ENCODE data around the gene HILPDA.

Gene HILPDA

DNA sequence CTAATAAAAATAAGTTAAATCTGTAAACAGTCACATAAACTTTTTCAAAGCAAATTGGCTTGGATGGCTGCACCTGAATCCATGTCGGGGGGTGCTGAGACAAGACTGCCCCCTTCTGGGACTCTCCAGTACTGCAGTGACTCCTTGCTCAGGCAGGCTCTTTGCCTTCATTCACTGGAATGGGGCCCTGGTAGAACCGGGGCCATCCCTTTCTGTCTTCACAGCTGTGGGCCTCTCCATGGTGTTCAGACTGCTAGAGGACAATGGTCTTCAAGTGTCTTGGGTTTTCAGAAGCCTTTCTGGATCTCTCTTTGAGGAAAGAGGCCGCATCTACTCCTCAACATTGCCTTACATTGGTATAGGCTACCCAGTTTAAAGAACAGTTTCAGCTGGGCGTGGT lies 29.8 kb upstream of the HILPDA start:
- TF ChIP-seq, protein P1, sequence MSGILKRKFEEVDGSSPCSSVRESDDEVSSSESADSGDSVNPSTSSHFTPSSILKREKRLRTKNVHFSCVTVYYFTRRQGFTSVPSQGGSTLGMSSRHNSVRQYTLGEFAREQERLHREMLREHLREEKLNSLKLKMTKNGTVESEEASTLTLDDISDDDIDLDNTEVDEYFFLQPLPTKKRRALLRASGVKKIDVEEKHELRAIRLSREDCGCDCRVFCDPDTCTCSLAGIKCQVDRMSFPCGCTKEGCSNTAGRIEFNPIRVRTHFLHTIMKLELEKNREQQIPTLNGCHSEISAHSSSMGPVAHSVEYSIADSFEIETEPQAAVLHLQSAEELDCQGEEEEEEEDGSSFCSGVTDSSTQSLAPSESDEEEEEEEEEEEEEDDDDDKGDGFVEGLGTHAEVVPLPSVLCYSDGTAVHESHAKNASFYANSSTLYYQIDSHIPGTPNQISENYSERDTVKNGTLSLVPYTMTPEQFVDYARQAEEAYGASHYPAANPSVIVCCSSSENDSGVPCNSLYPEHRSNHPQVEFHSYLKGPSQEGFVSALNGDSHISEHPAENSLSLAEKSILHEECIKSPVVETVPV (CRISPR knock-in tag; IDR thresholded peaks at IDR 0.05), result no peak
- TF ChIP-seq ZNF565 (CRISPR knock-in tag; conservative IDR thresholded peaks at IDR 0.05; ENCODE audit: low read depth) (no peak), ZNF8 (CRISPR knock-in tag; IDR thresholded peaks at IDR 0.05) (no peak), ISL1 (CRISPR knock-in tag; IDR thresholded peaks at IDR 0.05) (no peak), TOX (CRISPR knock-in tag; IDR thresholded peaks at IDR 0.05; ENCODE audit: borderline replicate concordance) (no peak), ESRRG (CRISPR knock-in tag; IDR thresholded peaks at IDR 0.05) (no peak), ZFP3 (CRISPR knock-in tag; IDR thresholded peaks at IDR 0.05) (no peak), BACH2 (CRISPR knock-in tag; IDR thresholded peaks at IDR 0.05; ENCODE audit: borderline replicate concordance) (no peak), ZFP30 (CRISPR knock-in tag; IDR thresholded peaks at IDR 0.05) (no peak), ZC3H10 (CRISPR knock-in tag; IDR thresholded peaks at IDR 0.05) (no peak), ARNTL (CRISPR knock-in tag; IDR thresholded peaks at IDR 0.05; ENCODE audit: borderline replicate concordance, low read depth) (no peak), PATZ1 (CRISPR knock-in tag; IDR thresholded peaks at IDR 0.05; ENCODE audit: borderline replicate concordance) (no peak), CSDC2 (CRISPR knock-in tag; IDR thresholded peaks at IDR 0.05) (no peak)
- ATAC-seq, result peak; percentile 84

- TF ChIP-seq ZFP3 (CRISPR knock-in tag; IDR thresholded peaks at IDR 0.05) (no peak), BACH2 (CRISPR knock-in tag; IDR thresholded peaks at IDR 0.05; ENCODE audit: borderline replicate concordance) (peak; percentile 22; the same call in 1 of the 2 replicates)
- peak; percentile 85 for ATAC-seq
Measured at GRCh38 chr7:128427289-128427891, 28.3 kb upstream of the HILPDA start.

DNA sequence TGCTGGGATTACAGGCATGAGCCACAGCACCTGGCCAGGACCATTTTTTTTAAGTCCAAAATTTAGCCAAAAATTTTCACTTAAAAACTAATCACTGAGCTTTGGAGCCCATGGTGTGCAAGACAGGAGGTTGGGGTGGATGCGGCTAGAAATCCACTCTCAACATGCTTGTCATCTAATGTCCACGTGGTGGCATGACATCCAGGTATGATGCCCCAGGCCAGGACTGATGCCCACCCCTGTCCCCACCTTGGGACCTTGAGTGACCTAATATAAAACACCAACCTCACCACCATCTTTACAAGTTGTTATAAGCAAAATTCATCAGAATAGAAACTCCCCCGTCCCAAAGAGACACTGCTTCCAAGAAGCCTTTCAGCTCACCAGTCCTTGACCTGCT lies 25.5 kb upstream of the HILPDA start:
- TF ChIP-seq, protein P1 (CRISPR knock-in tag; IDR thresholded peaks at IDR 0.05), result no peak
- no peak for TF ChIP-seq GLIS3 (CRISPR knock-in tag; IDR thresholded peaks at IDR 0.05)
- no peak for TF ChIP-seq BACH2 (CRISPR knock-in tag; IDR thresholded peaks at IDR 0.05; ENCODE audit: borderline replicate concordance)
- TF ChIP-seq ZFP3 (CRISPR knock-in tag; IDR thresholded peaks at IDR 0.05), result no peak
- TF ChIP-seq CSDC2 (CRISPR knock-in tag; IDR thresholded peaks at IDR 0.05), result no peak

GRCh38 chr7:128431221-128431620 lies 24.5 kb upstream of the HILPDA start:
- ATAC-seq, result no peak
- TF ChIP-seq CREB5 (CRISPR knock-in tag; IDR thresholded peaks at IDR 0.05; ENCODE audit: low read depth) (no peak), PPARA (CRISPR knock-in tag; IDR thresholded peaks at IDR 0.05; ENCODE audit: borderline replicate concordance) (no peak), ARNTL (CRISPR knock-in tag; IDR thresholded peaks at IDR 0.05; ENCODE audit: borderline replicate concordance, low read depth) (no peak), GLIS3 (CRISPR knock-in tag; IDR thresholded peaks at IDR 0.05) (no peak), ZFP30 (CRISPR knock-in tag; IDR thresholded peaks at IDR 0.05) (no peak), PATZ1 (CRISPR knock-in tag; IDR thresholded peaks at IDR 0.05; ENCODE audit: borderline replicate concordance) (no peak), ESRRG (CRISPR knock-in tag; IDR thresholded peaks at IDR 0.05) (no peak), TOX (CRISPR knock-in tag; IDR thresholded peaks at IDR 0.05; ENCODE audit: borderline replicate concordance) (no peak), TCF4 (CRISPR knock-in tag; IDR thresholded peaks at IDR 0.05; ENCODE audit: borderline replicate concordance) (no peak), ZFP3 (CRISPR knock-in tag; IDR thresholded peaks at IDR 0.05) (no peak), ZNF8 (CRISPR knock-in tag; IDR thresholded peaks at IDR 0.05) (no peak), OSR1 (CRISPR knock-in tag; IDR thresholded peaks at IDR 0.05) (no peak), RARB (CRISPR knock-in tag; IDR thresholded peaks at IDR 0.05) (no peak), ZNF565 (CRISPR knock-in tag; conservative IDR thresholded peaks at IDR 0.05; ENCODE audit: low read depth) (no peak), ZNF70 (CRISPR knock-in tag; IDR thresholded peaks at IDR 0.05) (no peak)
- TF ChIP-seq, protein P2, sequence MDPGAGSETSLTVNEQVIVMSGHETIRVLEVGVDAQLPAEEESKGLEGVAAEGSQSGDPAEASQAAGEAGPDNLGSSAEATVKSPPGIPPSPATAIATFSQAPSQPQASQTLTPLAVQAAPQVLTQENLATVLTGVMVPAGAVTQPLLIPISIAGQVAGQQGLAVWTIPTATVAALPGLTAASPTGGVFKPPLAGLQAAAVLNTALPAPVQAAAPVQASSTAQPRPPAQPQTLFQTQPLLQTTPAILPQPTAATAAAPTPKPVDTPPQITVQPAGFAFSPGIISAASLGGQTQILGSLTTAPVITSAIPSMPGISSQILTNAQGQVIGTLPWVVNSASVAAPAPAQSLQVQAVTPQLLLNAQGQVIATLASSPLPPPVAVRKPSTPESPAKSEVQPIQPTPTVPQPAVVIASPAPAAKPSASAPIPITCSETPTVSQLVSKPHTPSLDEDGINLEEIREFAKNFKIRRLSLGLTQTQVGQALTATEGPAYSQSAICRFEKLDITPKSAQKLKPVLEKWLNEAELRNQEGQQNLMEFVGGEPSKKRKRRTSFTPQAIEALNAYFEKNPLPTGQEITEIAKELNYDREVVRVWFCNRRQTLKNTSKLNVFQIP (CRISPR knock-in tag; IDR thresholded peaks at IDR 0.05; ENCODE audit: borderline replicate concordance, low read depth), result no peak
- TF ChIP-seq, protein P3, sequence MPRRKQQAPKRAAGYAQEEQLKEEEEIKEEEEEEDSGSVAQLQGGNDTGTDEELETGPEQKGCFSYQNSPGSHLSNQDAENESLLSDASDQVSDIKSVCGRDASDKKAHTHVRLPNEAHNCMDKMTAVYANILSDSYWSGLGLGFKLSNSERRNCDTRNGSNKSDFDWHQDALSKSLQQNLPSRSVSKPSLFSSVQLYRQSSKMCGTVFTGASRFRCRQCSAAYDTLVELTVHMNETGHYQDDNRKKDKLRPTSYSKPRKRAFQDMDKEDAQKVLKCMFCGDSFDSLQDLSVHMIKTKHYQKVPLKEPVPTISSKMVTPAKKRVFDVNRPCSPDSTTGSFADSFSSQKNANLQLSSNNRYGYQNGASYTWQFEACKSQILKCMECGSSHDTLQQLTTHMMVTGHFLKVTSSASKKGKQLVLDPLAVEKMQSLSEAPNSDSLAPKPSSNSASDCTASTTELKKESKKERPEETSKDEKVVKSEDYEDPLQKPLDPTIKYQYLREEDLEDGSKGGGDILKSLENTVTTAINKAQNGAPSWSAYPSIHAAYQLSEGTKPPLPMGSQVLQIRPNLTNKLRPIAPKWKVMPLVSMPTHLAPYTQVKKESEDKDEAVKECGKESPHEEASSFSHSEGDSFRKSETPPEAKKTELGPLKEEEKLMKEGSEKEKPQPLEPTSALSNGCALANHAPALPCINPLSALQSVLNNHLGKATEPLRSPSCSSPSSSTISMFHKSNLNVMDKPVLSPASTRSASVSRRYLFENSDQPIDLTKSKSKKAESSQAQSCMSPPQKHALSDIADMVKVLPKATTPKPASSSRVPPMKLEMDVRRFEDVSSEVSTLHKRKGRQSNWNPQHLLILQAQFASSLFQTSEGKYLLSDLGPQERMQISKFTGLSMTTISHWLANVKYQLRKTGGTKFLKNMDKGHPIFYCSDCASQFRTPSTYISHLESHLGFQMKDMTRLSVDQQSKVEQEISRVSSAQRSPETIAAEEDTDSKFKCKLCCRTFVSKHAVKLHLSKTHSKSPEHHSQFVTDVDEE (CRISPR knock-in tag; IDR thresholded peaks at IDR 0.05), result no peak

More for the DNA sequence above, 25.5 kb upstream of the HILPDA start:
- ATAC-seq, result no peak
